HepG2 (cell line): ENCODE data around the gene FKBP14. TPM values are rescaled to one million over a fixed set of nuclear protein-coding genes. Genes with fewer than 3 reads are reported as not detected.

Experiments used
- ZBTB26 ChIP-seq: IDR thresholded peaks from 2 replicates; pipeline ENCODE4 v1.6.1; 2016; ENCODE audit warnings: missing compliant biosample characterization, missing genetic modification reagents, borderline replicate concordance
- ZHX1 ChIP-seq: sonication (generic); formaldehyde crosslinking; IDR thresholded peaks from 2 replicates; pipeline ENCODE4 v1.8.1; 2022; ENCODE audit warnings: low read depth, mild to moderate bottlenecking, missing genetic modification reagents
- ZHX2 ChIP-seq, 2 experiments: sonication (generic) in 1 of 2; formaldehyde crosslinking in 1 of 2; IDR thresholded peaks; 2 replicates each; pipeline versions ENCODE4 v1.6.1 to v1.9.0; 2014 to 2022; ENCODE audit warnings: antibody characterized with exemption in 1 of 2, borderline replicate concordance in 1 of 2, inconsistent platforms in 1 of 2, low read depth in 1 of 2, missing genetic modification reagents in 1 of 2
- ZNF407 ChIP-seq: sonication (generic); formaldehyde crosslinking; IDR thresholded peaks from one replicate; pipeline ENCODE4 v1.5.1; 2020; ENCODE audit warnings: mild to moderate bottlenecking, missing genetic modification reagents; ENCODE audit errors: not compliant biosample characterization
- ZNF644 ChIP-seq: IDR thresholded peaks from 2 replicates; pipeline ENCODE4 v1.6.1; 2016; ENCODE audit warnings: low read depth
- ZSCAN12 ChIP-seq: sonication (generic); formaldehyde crosslinking; IDR thresholded peaks from 2 replicates; pipeline ENCODE4 v1.9.0; 2021; ENCODE audit warnings: mild to moderate bottlenecking, missing genetic modification reagents
- polyA plus RNA-seq, 8 experiments: library from polyadenylated mRNA; depleted of rRNA in 3 of 8; stranded (reverse) in 7 of 8; unstranded in 1 of 8; fragments of >200 nt; fragmentation: Illumina TruSeq in 4 of 8; extraction: Trizol in 4 of 8; gene quantifications; 2 replicates each; pipeline versions ENCODE4 v1.2.1 to v1.2.3, GENCODE V29; 2011 to 2016; ENCODE audit warnings: low read depth in 4 of 8, missing spikeins in 1 of 8, mixed read lengths in 1 of 8; ENCODE audit not compliant: insufficient read depth in 1 of 8
- total RNA-seq, 5 experiments: library from RNA; depleted of rRNA; stranded (reverse); fragments of >200 nt; fragmentation: Illumina TruSeq; extraction: Trizol; gene quantifications; 2 replicates each; pipeline ENCODE4 v1.2.3, GENCODE V29; 2016; ENCODE audit warnings: low read depth in 1 of 5

FKBP14 gene
- total and polyA plus RNA-seq, 2 of the 13 experiments (the other 11 are each of a cell fraction or from before 2014, with no cell fraction given), result 20.0 to 32.3 TPM

- TF ChIP-seq ZHX2 (IDR thresholded peaks at IDR 0.05; ENCODE audit: low read depth) (peak; percentile 71), ZHX2 (CRISPR knock-in tag; IDR thresholded peaks at IDR 0.05; ENCODE audit: borderline replicate concordance) (no peak), ZBTB26 (CRISPR knock-in tag) (0 out of 2 replicates have a peak, but pooled peaks have one; percentile 46), ZNF407 (CRISPR knock-in tag) (peak; percentile 15), ZHX1 (peak; percentile 69; the same call in 1 of the 2 replicates), ZNF644 (CRISPR knock-in tag) (peak; percentile 89), ZSCAN12 (0 out of 2 replicates have a peak, but pooled peaks have one; percentile 23)
Measured at GRCh38 chr7:29988424-29989256, 37.9 kb downstream of the FKBP14 start (continued).
